ENCODE results near the gene PLXNA2.

PLXNA2 gene

GRCh38 chr1:207992677-207993236, 251.4 kb downstream of the PLXNA2 start:
- no peak for TF ChIP-seq CTCF (IDR thresholded peaks at IDR 0.05; ENCODE audit: extremely low read depth, missing control alignments)
- DNase-seq (ENCODE audit: low spot score) = no peak

GRCh38 chr1:207991583-207992026, 252.6 kb downstream of the PLXNA2 start:
- DNase-seq (ENCODE audit: low spot score) = no peak
- no peak for TF ChIP-seq CTCF (IDR thresholded peaks at IDR 0.05; ENCODE audit: extremely low read depth, missing control alignments)

- no peak for TF ChIP-seq CTCF (IDR thresholded peaks at IDR 0.05; ENCODE audit: extremely low read depth, missing control alignments)
- DNase-seq (ENCODE audit: low spot score) = no peak
Measured at GRCh38 chr1:207990876-207991582, 253.2 kb downstream of the PLXNA2 start.

GRCh38 chr1:207990455-207990854, 253.7 kb downstream of the PLXNA2 start:
- no peak for TF ChIP-seq CTCF (IDR thresholded peaks at IDR 0.05; ENCODE audit: extremely low read depth, missing control alignments)
- DNase-seq (ENCODE audit: low spot score) = no peak

GRCh38 chr1:207988326-207989165, 255.6 kb downstream of the PLXNA2 start:
- DNase-seq (ENCODE audit: low spot score) = no peak
- TF ChIP-seq CTCF (IDR thresholded peaks at IDR 0.05; ENCODE audit: extremely low read depth, missing control alignments) = no peak

- DNase-seq (ENCODE audit: low spot score) = no peak
- TF ChIP-seq CTCF (IDR thresholded peaks at IDR 0.05; ENCODE audit: extremely low read depth, missing control alignments) = no peak
Measured at GRCh38 chr1:207987164-207987563, 257.0 kb downstream of the PLXNA2 start.

GRCh38 chr1:207985996-207986395, 258.2 kb downstream of the PLXNA2 start:
- DNase-seq (ENCODE audit: low spot score) = no peak
- TF ChIP-seq CTCF (IDR thresholded peaks at IDR 0.05; ENCODE audit: extremely low read depth, missing control alignments) = no peak
